ENCODE results near the gene PNKD.

DNA sequence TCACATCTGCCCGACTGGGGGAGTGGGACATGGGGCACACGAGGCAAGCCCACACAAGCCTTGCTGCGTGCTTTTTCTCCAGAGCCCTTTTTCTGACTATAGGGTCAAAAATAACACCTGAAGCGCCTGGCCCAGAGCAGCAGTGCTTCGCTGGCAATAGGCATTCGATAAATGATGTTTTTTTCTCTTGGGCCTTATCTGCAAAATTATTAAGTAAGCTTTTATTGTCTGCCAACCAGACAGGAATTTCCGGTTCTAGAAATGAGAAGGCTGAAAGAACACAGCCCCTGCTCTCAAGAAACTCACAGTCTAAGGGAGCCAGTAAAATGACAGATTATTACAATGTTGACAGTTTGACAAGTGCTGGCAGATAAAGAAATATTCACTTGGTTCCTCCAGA is 24.7 kb downstream of the PNKD start:
- TF ChIP-seq SAP30 (IDR thresholded peaks at IDR 0.05; ENCODE audit: insufficient read depth, insufficient replicate concordance, low read length) (no peak), JUND (IDR thresholded peaks at IDR 0.05; ENCODE audit: low read length) (no peak)
- TF ChIP-seq, protein P1, sequence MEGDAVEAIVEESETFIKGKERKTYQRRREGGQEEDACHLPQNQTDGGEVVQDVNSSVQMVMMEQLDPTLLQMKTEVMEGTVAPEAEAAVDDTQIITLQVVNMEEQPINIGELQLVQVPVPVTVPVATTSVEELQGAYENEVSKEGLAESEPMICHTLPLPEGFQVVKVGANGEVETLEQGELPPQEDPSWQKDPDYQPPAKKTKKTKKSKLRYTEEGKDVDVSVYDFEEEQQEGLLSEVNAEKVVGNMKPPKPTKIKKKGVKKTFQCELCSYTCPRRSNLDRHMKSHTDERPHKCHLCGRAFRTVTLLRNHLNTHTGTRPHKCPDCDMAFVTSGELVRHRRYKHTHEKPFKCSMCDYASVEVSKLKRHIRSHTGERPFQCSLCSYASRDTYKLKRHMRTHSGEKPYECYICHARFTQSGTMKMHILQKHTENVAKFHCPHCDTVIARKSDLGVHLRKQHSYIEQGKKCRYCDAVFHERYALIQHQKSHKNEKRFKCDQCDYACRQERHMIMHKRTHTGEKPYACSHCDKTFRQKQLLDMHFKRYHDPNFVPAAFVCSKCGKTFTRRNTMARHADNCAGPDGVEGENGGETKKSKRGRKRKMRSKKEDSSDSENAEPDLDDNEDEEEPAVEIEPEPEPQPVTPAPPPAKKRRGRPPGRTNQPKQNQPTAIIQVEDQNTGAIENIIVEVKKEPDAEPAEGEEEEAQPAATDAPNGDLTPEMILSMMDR (IDR thresholded peaks at IDR 0.05; ENCODE audit: control extremely low read depth in 1 of 3, insufficient read depth in 1 of 3, low read depth in 1 of 3, low read length in 3 of 3) = no peak
- TF ChIP-seq, protein P2, sequence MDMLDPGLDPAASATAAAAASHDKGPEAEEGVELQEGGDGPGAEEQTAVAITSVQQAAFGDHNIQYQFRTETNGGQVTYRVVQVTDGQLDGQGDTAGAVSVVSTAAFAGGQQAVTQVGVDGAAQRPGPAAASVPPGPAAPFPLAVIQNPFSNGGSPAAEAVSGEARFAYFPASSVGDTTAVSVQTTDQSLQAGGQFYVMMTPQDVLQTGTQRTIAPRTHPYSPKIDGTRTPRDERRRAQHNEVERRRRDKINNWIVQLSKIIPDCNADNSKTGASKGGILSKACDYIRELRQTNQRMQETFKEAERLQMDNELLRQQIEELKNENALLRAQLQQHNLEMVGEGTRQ (IDR thresholded peaks at IDR 0.05; ENCODE audit: low read length) = no peak
